ENCODE measurements around the gene ANAPC1. TPM values are rescaled to one million over a fixed set of nuclear protein-coding genes. Genes with fewer than 3 reads are reported as not detected.
A peak's percentile ranks its signal among the peaks of the same experiment; 100 is the strongest.

Gene ANAPC1
- total and polyA plus RNA-seq, 10 of the 15 experiments (the other 5 are each of a cell fraction or from before 2014, with no cell fraction given) = 10.0 to 108 (median 53.6) TPM

GRCh38 chr2:111883661-111884591, at the start of gene ANAPC1 (continued):
- TF ChIP-seq E4F1 (IDR thresholded peaks at IDR 0.05; ENCODE audit: borderline replicate concordance, partially characterized antibody) (peak; percentile 57), IKZF2 (IDR thresholded peaks at IDR 0.05) (no peak; a peak in 1 of 4 replicates), MXI1 (IDR thresholded peaks at IDR 0.05; ENCODE audit: low read depth, low read length) (peak; percentile 99), TBL1XR1 (IDR thresholded peaks at IDR 0.05; ENCODE audit: low read depth, low read length) (no peak; the same call in 1 of the 2 replicates), SIX5 (IDR thresholded peaks at IDR 0.05; ENCODE audit: low read depth, low read length, severe bottlenecking) (peak; percentile 14), EGR1 (IDR thresholded peaks at IDR 0.05; ENCODE audit: borderline replicate concordance in 1 of 2, low read depth in 2 of 2, low read length in 2 of 2) (no peak), RCOR1 (conservative IDR thresholded peaks at IDR 0.05; ENCODE audit: low read depth, low read length) (no peak), HDAC2 (IDR thresholded peaks at IDR 0.05) (no peak), YBX1 (IDR thresholded peaks at IDR 0.05) (no peak), HCFC1 (IDR thresholded peaks at IDR 0.05; ENCODE audit: low read length) (peak; percentile 53), RAD21 (IDR thresholded peaks at IDR 0.05; ENCODE audit: insufficient read depth, low read depth, low read length) (no peak), ZNF217 (IDR thresholded peaks at IDR 0.05) (no peak), SUZ12 (IDR thresholded peaks at IDR 0.05; ENCODE audit: unreplicated experiment) (no peak)
- TF ChIP-seq, protein P1, sequence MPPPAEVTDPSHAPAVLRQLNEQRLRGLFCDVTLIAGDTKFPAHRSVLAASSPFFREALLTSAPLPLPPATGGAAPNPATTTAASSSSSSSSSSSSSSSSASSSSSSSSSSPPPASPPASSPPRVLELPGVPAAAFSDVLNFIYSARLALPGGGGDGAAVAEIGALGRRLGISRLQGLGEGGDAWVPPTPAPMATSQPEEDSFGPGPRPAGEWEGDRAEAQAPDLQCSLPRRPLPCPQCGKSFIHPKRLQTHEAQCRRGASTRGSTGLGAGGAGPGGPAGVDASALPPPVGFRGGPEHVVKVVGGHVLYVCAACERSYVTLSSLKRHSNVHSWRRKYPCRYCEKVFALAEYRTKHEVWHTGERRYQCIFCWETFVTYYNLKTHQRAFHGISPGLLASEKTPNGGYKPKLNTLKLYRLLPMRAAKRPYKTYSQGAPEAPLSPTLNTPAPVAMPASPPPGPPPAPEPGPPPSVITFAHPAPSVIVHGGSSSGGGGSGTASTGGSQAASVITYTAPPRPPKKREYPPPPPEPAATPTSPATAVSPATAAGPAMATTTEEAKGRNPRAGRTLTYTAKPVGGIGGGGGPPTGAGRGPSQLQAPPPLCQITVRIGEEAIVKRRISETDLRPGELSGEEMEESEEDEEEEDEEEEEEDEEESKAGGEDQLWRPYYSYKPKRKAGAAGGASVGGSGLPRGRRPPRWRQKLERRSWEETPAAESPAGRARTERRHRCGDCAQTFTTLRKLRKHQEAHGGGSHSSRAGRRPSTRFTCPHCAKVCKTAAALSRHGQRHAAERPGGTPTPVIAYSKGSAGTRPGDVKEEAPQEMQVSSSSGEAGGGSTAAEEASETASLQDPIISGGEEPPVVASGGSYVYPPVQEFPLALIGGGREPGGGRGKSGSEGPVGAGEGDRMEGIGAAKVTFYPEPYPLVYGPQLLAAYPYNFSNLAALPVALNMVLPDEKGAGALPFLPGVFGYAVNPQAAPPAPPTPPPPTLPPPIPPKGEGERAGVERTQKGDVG (CRISPR knock-in tag; IDR thresholded peaks at IDR 0.05) = no peak
- TF ChIP-seq, protein P2, sequence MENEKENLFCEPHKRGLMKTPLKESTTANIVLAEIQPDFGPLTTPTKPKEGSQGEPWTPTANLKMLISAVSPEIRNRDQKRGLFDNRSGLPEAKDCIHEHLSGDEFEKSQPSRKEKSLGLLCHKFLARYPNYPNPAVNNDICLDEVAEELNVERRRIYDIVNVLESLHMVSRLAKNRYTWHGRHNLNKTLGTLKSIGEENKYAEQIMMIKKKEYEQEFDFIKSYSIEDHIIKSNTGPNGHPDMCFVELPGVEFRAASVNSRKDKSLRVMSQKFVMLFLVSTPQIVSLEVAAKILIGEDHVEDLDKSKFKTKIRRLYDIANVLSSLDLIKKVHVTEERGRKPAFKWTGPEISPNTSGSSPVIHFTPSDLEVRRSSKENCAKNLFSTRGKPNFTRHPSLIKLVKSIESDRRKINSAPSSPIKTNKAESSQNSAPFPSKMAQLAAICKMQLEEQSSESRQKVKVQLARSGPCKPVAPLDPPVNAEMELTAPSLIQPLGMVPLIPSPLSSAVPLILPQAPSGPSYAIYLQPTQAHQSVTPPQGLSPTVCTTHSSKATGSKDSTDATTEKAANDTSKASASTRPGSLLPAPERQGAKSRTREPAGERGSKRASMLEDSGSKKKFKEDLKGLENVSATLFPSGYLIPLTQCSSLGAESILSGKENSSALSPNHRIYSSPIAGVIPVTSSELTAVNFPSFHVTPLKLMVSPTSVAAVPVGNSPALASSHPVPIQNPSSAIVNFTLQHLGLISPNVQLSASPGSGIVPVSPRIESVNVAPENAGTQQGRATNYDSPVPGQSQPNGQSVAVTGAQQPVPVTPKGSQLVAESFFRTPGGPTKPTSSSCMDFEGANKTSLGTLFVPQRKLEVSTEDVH (IDR thresholded peaks at IDR 0.05; ENCODE audit: low read depth, partially characterized antibody) = no peak
- TF ChIP-seq, protein P3, sequence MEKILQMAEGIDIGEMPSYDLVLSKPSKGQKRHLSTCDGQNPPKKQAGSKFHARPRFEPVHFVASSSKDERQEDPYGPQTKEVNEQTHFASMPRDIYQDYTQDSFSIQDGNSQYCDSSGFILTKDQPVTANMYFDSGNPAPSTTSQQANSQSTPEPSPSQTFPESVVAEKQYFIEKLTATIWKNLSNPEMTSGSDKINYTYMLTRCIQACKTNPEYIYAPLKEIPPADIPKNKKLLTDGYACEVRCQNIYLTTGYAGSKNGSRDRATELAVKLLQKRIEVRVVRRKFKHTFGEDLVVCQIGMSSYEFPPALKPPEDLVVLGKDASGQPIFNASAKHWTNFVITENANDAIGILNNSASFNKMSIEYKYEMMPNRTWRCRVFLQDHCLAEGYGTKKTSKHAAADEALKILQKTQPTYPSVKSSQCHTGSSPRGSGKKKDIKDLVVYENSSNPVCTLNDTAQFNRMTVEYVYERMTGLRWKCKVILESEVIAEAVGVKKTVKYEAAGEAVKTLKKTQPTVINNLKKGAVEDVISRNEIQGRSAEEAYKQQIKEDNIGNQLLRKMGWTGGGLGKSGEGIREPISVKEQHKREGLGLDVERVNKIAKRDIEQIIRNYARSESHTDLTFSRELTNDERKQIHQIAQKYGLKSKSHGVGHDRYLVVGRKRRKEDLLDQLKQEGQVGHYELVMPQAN (conservative IDR thresholded peaks at IDR 0.05) = peak; percentile 94
- TF ChIP-seq, protein P4, sequence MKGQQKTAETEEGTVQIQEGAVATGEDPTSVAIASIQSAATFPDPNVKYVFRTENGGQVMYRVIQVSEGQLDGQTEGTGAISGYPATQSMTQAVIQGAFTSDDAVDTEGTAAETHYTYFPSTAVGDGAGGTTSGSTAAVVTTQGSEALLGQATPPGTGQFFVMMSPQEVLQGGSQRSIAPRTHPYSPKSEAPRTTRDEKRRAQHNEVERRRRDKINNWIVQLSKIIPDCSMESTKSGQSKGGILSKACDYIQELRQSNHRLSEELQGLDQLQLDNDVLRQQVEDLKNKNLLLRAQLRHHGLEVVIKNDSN (IDR thresholded peaks at IDR 0.05; ENCODE audit: borderline replicate concordance, extremely low read length, insufficient read depth, low read depth, low read length) = peak; percentile 60

Data from GM12878 (cell line).